ENCODE measurements around the gene DLK2. TPM values are rescaled to one million over a fixed set of nuclear protein-coding genes. Genes with fewer than 3 reads are reported as not detected.

DLK2 gene
- total RNA-seq, 1 experiment from 2014 or later = 30.2 TPM

- Mint-ChIP-seq H3K4me1 (ENCODE audit: insufficient read depth, unreplicated experiment) (peaks cover 32% of the 10 kb centered on the region), H3K36me3 (ENCODE audit: insufficient read depth, unreplicated experiment) (peaks cover 45% of the 10 kb centered on the region), H3K27me3 (ENCODE audit: insufficient read depth, unreplicated experiment) (no peaks in the 10 kb centered on the region), H3K9me3 (ENCODE audit: unreplicated experiment) (no peaks in the 10 kb centered on the region), H3K27ac (ENCODE audit: low read depth, unreplicated experiment) (peak overlapping the region; percentile 92), H3K4me3 (ENCODE audit: unreplicated experiment) (no peak overlapping the region)
- TF ChIP-seq CTCF (IDR thresholded peaks at IDR 0.05; ENCODE audit: unreplicated experiment) = no peak
- ChIA-PET CTCF (interaction anchor here (0.6 to 3.1 kb wide), 9 partner anchors 13 to 171 kb away, joined by 3 to 30 read pairs (median 4); no protein-coding TSS in a partner anchor), POLR2A (interaction anchor here (0.7 to 4.1 kb wide), 17 partner anchors 8 to 82 kb away, joined by 3 to 31 read pairs (median 5); partner anchors contain the start of genes ABCC10, DLK2, POLR1C and YIPF3)
- peak; percentile 38 for DNase-seq (ENCODE audit: unreplicated experiment)
- BruUV-seq (replicated peaks) = no TSS peak
- intact Hi-C loops (cut with micrococcal nuclease) = no loop called here
These were observed 19.5 kb downstream of the DLK2 start for GRCh38 chr6:43435682-43436437.

GRCh38 chr6:43434943-43435342, 20.4 kb downstream of the DLK2 start:
- ChIA-PET POLR2A (interaction anchor here (1.2 to 4.1 kb wide), 4 partner anchors 13 to 68 kb away, joined by 3 to 27 read pairs (median 4); no protein-coding TSS in a partner anchor), CTCF (interaction anchor here (1.9 to 3.1 kb wide), 2 partner anchors 48 to 72 kb away, joined by 6 to 30 read pairs; no protein-coding TSS in a partner anchor)
- Mint-ChIP-seq H3K9me3 (ENCODE audit: unreplicated experiment) (no peaks in the 10 kb centered on the region), H3K4me3 (ENCODE audit: unreplicated experiment) (no peak overlapping the region), H3K4me1 (ENCODE audit: insufficient read depth, unreplicated experiment) (peaks cover 32% of the 10 kb centered on the region), H3K36me3 (ENCODE audit: insufficient read depth, unreplicated experiment) (peaks cover 41% of the 10 kb centered on the region), H3K27me3 (ENCODE audit: insufficient read depth, unreplicated experiment) (no peaks in the 10 kb centered on the region), H3K27ac (ENCODE audit: low read depth, unreplicated experiment) (no peak overlapping the region)
- intact Hi-C loops (cut with micrococcal nuclease) = no loop called here
- TF ChIP-seq CTCF (IDR thresholded peaks at IDR 0.05; ENCODE audit: unreplicated experiment) = no peak
- DNase-seq (ENCODE audit: unreplicated experiment) = peak; percentile 18
- no TSS peak for BruUV-seq (replicated peaks)

- BruUV-seq (replicated peaks) = no TSS peak
- Mint-ChIP-seq H3K9me3 (ENCODE audit: unreplicated experiment) (no peaks in the 10 kb centered on the region), H3K4me1 (ENCODE audit: insufficient read depth, unreplicated experiment) (peaks cover 32% of the 10 kb centered on the region), H3K4me3 (ENCODE audit: unreplicated experiment) (no peak overlapping the region), H3K27me3 (ENCODE audit: insufficient read depth, unreplicated experiment) (no peaks in the 10 kb centered on the region), H3K27ac (ENCODE audit: low read depth, unreplicated experiment) (no peak overlapping the region), H3K36me3 (ENCODE audit: insufficient read depth, unreplicated experiment) (peaks cover 34% of the 10 kb centered on the region)
- intact Hi-C loops (cut with micrococcal nuclease) = no loop called here
- no peak for TF ChIP-seq CTCF (IDR thresholded peaks at IDR 0.05; ENCODE audit: unreplicated experiment)
- ChIA-PET CTCF (interaction anchor here (0.6 to 3.1 kb wide), 6 partner anchors 8 to 72 kb away, joined by 3 to 30 read pairs (median 4); partner anchors contain the start of gene DLK2), POLR2A (interaction anchor here (0.6 to 4.1 kb wide), 8 partner anchors 12 to 262 kb away, joined by 3 to 27 read pairs (median 3); partner anchors contain the start of genes POLR1C and YIPF3)
- no peak for DNase-seq (ENCODE audit: unreplicated experiment)
These were observed 21.1 kb downstream of the DLK2 start for GRCh38 chr6:43434001-43434840.

Measured in MCF 10A (cell line).